ENCODE data around the gene NFKBIA.

Gene NFKBIA

GRCh38 chr14:35420036-35420811, 15.7 kb upstream of the NFKBIA start:
- no peak for DNase-seq (ENCODE audit: low read depth)
- H3K4me3 ChIP-seq (ENCODE audit: low read depth, low read length): no peak overlapping the region
- TF ChIP-seq, protein P1, sequence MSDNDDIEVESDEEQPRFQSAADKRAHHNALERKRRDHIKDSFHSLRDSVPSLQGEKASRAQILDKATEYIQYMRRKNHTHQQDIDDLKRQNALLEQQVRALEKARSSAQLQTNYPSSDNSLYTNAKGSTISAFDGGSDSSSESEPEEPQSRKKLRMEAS (IDR thresholded peaks at IDR 0.05; ENCODE audit: low read depth, low read length): no peak
- TF ChIP-seq MYC (IDR thresholded peaks at IDR 0.05; ENCODE audit: low read depth, low read length) (no peak), POLR2A (IDR thresholded peaks at IDR 0.05; ENCODE audit: extremely low read depth, insufficient read length) (no peak)
- TF ChIP-seq, protein P2, sequence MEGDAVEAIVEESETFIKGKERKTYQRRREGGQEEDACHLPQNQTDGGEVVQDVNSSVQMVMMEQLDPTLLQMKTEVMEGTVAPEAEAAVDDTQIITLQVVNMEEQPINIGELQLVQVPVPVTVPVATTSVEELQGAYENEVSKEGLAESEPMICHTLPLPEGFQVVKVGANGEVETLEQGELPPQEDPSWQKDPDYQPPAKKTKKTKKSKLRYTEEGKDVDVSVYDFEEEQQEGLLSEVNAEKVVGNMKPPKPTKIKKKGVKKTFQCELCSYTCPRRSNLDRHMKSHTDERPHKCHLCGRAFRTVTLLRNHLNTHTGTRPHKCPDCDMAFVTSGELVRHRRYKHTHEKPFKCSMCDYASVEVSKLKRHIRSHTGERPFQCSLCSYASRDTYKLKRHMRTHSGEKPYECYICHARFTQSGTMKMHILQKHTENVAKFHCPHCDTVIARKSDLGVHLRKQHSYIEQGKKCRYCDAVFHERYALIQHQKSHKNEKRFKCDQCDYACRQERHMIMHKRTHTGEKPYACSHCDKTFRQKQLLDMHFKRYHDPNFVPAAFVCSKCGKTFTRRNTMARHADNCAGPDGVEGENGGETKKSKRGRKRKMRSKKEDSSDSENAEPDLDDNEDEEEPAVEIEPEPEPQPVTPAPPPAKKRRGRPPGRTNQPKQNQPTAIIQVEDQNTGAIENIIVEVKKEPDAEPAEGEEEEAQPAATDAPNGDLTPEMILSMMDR (IDR thresholded peaks at IDR 0.05; ENCODE audit: low read depth, low read length): no peak

DNA sequence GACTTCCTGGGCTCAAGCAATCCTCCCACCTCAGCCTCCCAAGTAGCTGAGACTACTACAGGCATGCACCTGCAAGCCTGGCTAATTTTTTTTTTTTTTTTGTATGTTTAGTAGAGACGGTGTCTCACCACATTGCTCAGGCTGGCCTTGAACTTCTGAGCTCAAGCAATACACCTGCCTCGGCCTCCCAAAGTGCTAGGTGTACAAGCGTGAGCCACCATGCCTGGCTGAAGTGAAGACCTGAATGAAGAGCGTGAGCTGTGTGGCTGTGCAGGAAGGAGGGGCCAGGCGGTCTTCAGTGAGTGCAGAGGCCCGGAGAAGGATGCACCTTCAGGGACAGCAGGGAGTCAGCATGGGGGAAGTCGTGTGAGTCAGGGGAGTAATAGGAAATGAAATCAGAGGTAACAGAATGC, 14.9 kb upstream of the NFKBIA start:
- DNase-seq (ENCODE audit: low read depth): no peak
- TF ChIP-seq, protein P2 (IDR thresholded peaks at IDR 0.05; ENCODE audit: low read depth, low read length): no peak
- TF ChIP-seq MYC (IDR thresholded peaks at IDR 0.05; ENCODE audit: low read depth, low read length) (no peak), POLR2A (IDR thresholded peaks at IDR 0.05; ENCODE audit: extremely low read depth, insufficient read length) (no peak)
- TF ChIP-seq, protein P1 (IDR thresholded peaks at IDR 0.05; ENCODE audit: low read depth, low read length): no peak
- no peak overlapping the region for H3K4me3 ChIP-seq (ENCODE audit: low read depth, low read length)

DNA sequence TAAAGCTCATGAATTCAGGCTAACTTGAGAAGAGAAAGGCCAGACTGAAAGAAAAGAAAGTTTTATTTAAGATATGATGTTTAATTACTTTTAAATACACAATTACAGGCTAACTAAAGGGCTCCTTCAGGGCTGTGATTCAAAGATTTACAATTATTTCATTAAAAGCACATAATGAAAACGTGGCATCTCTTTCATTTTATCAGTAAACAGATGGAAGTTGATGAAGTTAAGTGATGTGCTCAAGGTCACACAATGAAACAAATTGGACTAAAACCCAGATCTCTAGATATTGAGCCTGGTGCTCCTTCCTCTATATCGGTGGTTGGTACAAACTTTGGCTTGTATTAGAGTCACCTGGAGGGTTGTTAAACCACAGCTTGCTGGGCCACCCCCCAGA, 13.5 kb upstream of the NFKBIA start:
- DNase-seq (ENCODE audit: low read depth): no peak
- H3K4me3 ChIP-seq (ENCODE audit: low read depth, low read length): no peak overlapping the region
- TF ChIP-seq, protein P2 (IDR thresholded peaks at IDR 0.05; ENCODE audit: low read depth, low read length): no peak
- TF ChIP-seq, protein P1 (IDR thresholded peaks at IDR 0.05; ENCODE audit: low read depth, low read length): no peak
- TF ChIP-seq POLR2A (IDR thresholded peaks at IDR 0.05; ENCODE audit: extremely low read depth, insufficient read length) (no peak), MYC (IDR thresholded peaks at IDR 0.05; ENCODE audit: low read depth, low read length) (no peak)

DNA sequence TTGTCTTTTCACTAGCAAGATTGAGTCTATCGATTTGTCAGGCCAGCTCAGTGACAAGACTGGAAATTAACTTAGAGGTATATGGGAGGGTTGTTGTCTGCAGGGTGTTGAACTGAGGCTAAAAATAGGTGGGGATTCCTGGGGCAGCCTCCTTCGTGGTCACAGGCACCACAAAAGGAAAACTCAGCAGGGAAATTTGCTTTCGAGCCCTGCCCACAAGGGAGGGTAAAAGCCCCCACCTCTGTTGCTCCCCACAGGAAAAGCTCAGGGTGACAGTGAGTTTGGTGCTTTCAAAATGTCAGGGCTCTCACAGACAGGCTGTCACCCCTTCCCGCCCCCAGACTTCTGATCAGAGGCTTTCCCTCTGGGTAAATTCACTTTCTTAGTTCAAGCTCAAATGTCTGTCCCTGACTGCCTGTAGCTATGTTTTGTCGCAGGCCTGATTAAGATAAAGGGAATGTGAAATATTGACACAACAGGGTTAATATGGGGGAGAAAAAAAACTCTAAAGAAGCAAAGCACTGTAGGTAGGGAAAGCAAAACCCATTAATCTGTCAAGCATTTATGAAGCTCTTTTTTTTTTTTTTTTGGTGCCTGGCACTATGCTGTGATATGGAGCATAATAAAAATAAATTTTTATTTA, 11.7 kb upstream of the NFKBIA start:
- TF ChIP-seq POLR2A (IDR thresholded peaks at IDR 0.05; ENCODE audit: extremely low read depth, insufficient read length) (no peak), MYC (IDR thresholded peaks at IDR 0.05; ENCODE audit: low read depth, low read length) (no peak)
- TF ChIP-seq, protein P2 (IDR thresholded peaks at IDR 0.05; ENCODE audit: low read depth, low read length): no peak
- TF ChIP-seq, protein P1 (IDR thresholded peaks at IDR 0.05; ENCODE audit: low read depth, low read length): no peak
- H3K4me3 ChIP-seq (ENCODE audit: low read depth, low read length): no peak overlapping the region
- no peak for DNase-seq (ENCODE audit: low read depth)

DNA sequence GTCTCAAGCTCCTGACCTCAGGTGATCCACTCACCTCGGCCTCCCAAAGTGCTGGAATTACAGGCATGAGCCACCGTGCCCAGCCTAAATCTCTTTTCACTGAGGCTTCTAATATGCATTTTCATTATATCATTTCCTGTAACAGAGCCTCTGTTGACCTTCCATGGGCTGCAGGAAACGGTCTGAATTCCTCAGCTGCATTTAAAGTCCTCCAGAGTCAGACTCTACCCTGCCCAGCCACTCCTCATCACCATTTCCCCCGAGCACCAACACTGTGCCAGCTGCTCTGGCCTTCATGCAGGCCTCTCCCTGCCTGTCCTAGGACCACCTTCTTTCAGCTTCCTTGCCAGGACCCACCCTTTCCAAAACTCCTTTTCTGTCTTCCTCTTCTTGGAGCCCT, 9.8 kb upstream of the NFKBIA start:
- no peak for DNase-seq (ENCODE audit: low read depth)
- TF ChIP-seq POLR2A (IDR thresholded peaks at IDR 0.05; ENCODE audit: extremely low read depth, insufficient read length): no peak
- TF ChIP-seq, protein P2 (IDR thresholded peaks at IDR 0.05; ENCODE audit: low read depth, low read length): no peak
- no peak for TF ChIP-seq MYC (IDR thresholded peaks at IDR 0.05; ENCODE audit: low read depth, low read length)
- TF ChIP-seq, protein P1 (IDR thresholded peaks at IDR 0.05; ENCODE audit: low read depth, low read length): no peak
- no peak overlapping the region for H3K4me3 ChIP-seq (ENCODE audit: low read depth, low read length)

All from NB4 (cell line).